ENCODE data around the gene RTP5. TPM values are rescaled to one million over a fixed set of nuclear protein-coding genes. Genes with fewer than 3 reads are reported as not detected.

Gene RTP5
- total and polyA plus RNA-seq, 2 donors (not counting 1 experiment from before 2014, with no cell fraction given), result not detected

- CTCF ChIA-PET, result interaction anchor here (1.0 kb wide), 1 partner anchor 18 kb away, joined by 5 read pairs; no protein-coding TSS in a partner anchor
- peaks cover 0 to 35% (median 16%) of the 10 kb centered on the region in 4 experiments for H3K27me3 ChIP-seq (replicated peaks in 1 of 4; ENCODE audit: control extremely low read depth in 1 of 4, control insufficient read depth in 3 of 4, insufficient read depth in 4 of 4, low read length in 3 of 4)
- Mint-ChIP-seq H3K27ac (peak overlapping the region; percentile 88), H3K27me3 (peaks cover 15% of the 10 kb centered on the region), H3K4me3 (peak overlapping the region; percentile 63), H3K9me3 (ENCODE audit: insufficient read depth) (no peaks in the 10 kb centered on the region), H3K4me1 (peaks cover 33% of the 10 kb centered on the region)
- H3K79me2 ChIP-seq (ENCODE audit: control insufficient read depth, insufficient read depth, low read length), result no peaks in the 10 kb centered on the region
- peaks cover 0 to 8% (median 0%) of the 10 kb centered on the region in 3 donors for H3K9me3 ChIP-seq (ENCODE audit: control extremely low read depth in 1 of 3, control insufficient read depth in 2 of 3, insufficient read depth in 1 of 3, low read length in 2 of 3)
- H4K20me1 ChIP-seq (ENCODE audit: control insufficient read depth, insufficient read depth, low read length, poor library complexity, severe bottlenecking), result no peaks in the 10 kb centered on the region
- H3K36me3 ChIP-seq (replicated peaks in 1 of 2; ENCODE audit: control extremely low read depth in 1 of 2, control insufficient read depth in 1 of 2, extremely low read depth in 1 of 2, insufficient read depth in 2 of 2, low read length in 1 of 2), result no peaks in the 10 kb centered on the region
- POLR2A ChIA-PET, result interaction anchor here (1.2 to 1.5 kb wide), 3 partner anchors 9 to 15 kb away, joined by 3 to 8 read pairs (median 3); no protein-coding TSS in a partner anchor
- 21% methylated on average over 5 of the region's 9 CpGs for WGBS (ENCODE audit: insufficient coverage)
- peak; percentile 12 for ATAC-seq (ENCODE audit: low read depth)
- peaks cover 28 to 44% of the 10 kb centered on the region in 2 donors for H3K4me1 ChIP-seq (ENCODE audit: control insufficient read depth in 2 of 2, insufficient read depth in 2 of 2, low read length in 2 of 2)
- H3K4me2 ChIP-seq (replicated peaks; ENCODE audit: low read depth, low read length, poor library complexity, severe bottlenecking), result peak overlapping the region; percentile 74
- intact Hi-C loops (cut with micrococcal nuclease), result loop anchor here (1.0 kb wide), 1 partner anchor 15 kb away; no protein-coding TSS in a partner anchor
- no peak for TF ChIP-seq EZH2 (IDR thresholded peaks at IDR 0.05; ENCODE audit: borderline replicate concordance, insufficient read depth, low read depth, low read length, poor library complexity, severe bottlenecking)
- TF ChIP-seq CTCF (IDR thresholded peaks at IDR 0.05), result no peak
- DNase-seq, result no peak
- peak overlapping the region; percentile 32 for H3K9ac ChIP-seq (ENCODE audit: low read length)
- no peak overlapping the region for H2AFZ ChIP-seq (ENCODE audit: insufficient read depth, low read depth, low read length, poor library complexity, severe bottlenecking)
- peak overlapping the region in 1 of 5 experiments; percentile 52 for H3K4me3 ChIP-seq (ENCODE audit: control extremely low read depth in 1 of 5, extremely low read depth in 1 of 5, insufficient read depth in 1 of 5, low read depth in 2 of 5, low read length in 4 of 5)
- peak overlapping the region; percentile 28 to 44 for H3K27ac ChIP-seq (ENCODE audit: low read length in 2 of 2)
Observed at GRCh38 chr2:241859017-241859435, 10.5 kb upstream of the RTP5 start.

Measured in B cell (primary cell).